Globus pallidus (tissue), 1 donor: Measurements from ENCODE around the gene ZNF697.
"Not testable (repeated sequence)": the region's sequence is repeated elsewhere in the genome, so short reads cannot be mapped to it uniquely, and the experiment has no call there.

ENCODE experiments used
- DNase-seq: peaks from one replicate; pipeline ENCODE4 v3.0.0-alpha.2; 2015; ENCODE audit warnings: low spot score

ZNF697 gene

DNA sequence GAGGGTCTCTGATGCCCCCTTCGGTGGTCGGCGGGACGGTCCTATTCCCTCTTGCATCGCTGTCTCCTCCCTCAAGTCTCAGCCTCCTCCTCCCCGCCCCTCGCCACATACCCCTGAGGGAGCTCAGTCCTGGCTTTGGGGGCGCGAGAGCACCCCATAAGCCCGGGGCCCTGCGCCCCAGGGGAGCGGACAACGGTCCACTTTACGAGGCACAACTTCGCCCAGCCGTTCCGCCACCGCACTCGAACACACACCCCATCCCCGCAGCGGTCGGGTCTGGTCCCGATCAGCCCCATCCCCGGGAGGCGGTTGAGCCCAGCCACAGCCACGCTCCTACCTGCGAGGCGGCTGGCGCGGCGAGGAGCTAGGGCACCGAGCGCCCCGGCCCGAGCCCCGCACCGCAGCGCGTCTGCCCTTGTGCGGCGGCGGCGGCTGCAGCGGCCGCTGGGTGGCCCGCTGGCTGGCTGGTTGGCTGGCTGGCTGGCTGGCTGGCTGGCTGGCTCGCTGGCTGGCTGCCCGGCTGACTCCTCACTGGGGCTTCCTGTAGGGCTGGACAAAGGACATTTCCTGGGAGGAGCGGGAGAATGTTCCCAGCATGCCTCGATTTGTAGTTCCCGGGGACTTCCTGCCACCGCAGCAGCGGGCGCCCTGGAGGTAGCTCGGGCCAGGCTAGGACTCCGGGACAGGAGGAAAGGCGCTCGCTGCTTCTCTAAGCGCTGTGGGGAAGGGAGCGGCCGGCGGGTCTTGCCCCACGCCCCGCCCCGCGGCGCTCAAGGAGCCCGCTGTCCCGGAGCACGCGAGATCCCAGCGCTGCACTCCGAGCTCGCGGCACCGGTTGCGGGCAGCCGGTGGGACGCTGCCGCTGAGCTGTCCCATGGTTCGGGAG is at the start of gene ZNF697:
ZNF697 (minus strand) TSS at position 533 of the 886 bp plus-strand sequence. CDS start 22,166 bp downstream, outside the sequence.
- DNase-seq = peak; percentile 98

- no peak for DNase-seq
These were observed 49.5 kb upstream of the ZNF697 start for GRCh38 chr1:119697598-119697997.

- not testable (repeated sequence) for DNase-seq
These were observed 48.8 kb upstream of the ZNF697 start for GRCh38 chr1:119696863-119697262.

- DNase-seq = no peak
These were observed 41.4 kb upstream of the ZNF697 start for GRCh38 chr1:119689511-119689910.

DNA sequence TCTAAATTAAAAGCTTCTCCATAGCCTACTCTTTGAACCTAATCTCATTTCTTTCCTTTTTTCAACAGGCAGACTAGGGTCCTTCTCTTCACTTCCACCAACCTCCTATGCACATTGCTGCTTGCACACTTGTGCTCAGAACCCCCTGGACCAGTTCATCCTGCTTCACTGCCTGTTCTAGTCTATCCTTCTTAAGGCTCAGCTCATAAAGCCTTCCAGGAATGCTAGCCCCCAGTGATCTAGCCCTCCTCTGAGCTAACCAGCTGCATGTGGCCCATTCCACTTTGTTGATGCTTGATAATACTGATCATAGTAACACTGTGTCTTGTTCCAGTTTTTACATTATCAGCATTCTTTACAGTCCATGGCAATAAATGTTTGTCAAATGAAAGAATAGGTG is 40.7 kb upstream of the ZNF697 start:
- no peak for DNase-seq

GRCh38 chr1:119687434-119688079 is 39.5 kb upstream of the ZNF697 start:
- no peak for DNase-seq

DNA sequence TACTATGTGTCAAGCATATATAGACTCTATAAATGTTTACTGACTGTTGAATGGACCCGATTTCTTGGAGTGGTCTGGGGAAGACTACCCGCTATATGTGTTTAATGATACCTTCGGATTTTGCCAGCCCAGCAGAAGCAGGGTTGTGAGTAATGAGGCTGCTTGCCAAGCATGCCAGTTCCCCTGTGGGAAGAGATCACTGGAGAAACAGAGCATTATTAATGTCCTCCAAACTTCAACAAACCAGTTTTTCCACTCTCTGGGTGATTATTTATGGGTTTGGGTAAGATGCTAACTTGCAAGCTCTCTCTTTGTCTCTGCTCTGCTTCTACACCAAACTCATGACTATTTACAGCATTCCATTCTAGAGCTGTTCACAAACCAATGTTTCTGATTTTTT is 38.6 kb upstream of the ZNF697 start:
- DNase-seq = no peak

DNA sequence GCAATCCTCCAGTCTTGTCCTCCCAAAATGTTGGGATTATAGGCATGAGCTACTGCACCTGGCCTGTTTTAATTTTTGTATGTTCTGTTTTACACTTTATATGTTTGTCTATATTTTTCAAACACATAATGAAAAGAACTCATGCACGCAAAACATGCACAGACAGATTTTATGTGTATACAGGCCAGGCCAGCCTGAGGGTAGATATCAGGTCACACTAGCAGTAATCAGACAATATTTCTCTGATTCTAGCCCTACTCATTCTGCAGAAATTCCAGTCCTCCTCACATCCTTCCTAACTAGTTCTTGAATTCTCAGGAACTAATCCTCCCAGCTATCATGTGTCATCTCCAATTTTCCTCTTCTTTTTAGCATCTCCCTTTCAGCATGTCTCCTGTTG is 35.8 kb upstream of the ZNF697 start:
- no peak for DNase-seq

DNA sequence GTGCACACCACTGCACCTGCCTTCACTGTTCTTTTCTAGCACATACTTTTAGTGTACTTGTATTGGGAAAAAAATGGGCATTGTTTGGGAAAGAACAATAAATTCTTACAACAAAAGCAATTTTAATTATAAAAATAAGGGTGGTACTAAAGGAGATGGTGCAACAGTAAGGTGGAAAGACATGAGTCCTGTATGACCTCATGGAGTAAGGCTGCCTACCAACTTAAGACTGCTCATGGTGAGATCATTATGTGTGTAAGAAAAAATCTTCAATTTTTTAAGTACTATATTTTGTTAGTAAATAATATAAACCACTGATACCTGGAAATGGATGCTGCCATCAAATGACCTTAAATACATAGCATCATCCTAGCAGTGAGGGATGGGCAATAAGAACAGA is 34.1 kb upstream of the ZNF697 start:
- DNase-seq = no peak

- no peak for DNase-seq
These were observed 33.5 kb upstream of the ZNF697 start for GRCh38 chr1:119681560-119681959.

- DNase-seq = no peak
These were observed 32.7 kb upstream of the ZNF697 start for GRCh38 chr1:119680723-119681122.

DNA sequence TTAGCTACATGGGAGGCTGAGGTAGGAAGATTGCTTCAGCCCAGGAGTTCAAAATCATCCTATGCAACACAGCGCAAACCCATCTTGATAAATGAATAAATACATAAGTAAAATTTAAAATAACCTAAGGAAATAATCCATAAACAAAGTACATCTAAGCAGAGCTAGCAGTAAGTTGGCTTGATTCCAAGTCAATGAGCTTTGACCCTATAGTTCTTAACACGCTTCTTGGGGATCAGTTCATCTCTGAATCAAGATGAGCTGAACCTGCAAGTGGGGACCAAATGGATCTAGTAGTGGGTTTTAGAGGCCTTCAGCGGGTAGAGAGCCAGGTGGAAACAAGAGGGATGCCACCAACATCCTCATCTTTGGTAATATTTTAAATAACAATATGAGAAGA is 32.1 kb upstream of the ZNF697 start:
- no peak for DNase-seq

DNA sequence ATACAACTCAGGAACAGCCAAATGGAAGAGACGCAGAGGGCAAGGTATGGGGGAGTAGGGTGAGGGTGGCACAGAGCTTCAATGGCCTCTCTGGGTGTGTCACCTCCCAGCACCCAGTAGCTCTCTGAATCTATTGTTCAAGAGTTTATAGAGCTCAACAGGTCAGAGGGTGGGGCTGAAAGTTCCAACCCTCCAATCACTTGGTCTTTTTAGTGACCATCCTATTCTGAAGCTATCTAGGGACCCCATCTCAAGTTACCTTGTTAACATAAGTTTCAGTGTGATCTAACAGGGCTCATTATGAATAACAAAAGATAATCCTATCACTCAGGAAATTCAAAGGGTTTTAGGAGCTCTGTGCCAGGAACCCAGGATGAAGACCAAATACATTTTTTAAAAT is 31.2 kb upstream of the ZNF697 start:
- DNase-seq = no peak

DNA sequence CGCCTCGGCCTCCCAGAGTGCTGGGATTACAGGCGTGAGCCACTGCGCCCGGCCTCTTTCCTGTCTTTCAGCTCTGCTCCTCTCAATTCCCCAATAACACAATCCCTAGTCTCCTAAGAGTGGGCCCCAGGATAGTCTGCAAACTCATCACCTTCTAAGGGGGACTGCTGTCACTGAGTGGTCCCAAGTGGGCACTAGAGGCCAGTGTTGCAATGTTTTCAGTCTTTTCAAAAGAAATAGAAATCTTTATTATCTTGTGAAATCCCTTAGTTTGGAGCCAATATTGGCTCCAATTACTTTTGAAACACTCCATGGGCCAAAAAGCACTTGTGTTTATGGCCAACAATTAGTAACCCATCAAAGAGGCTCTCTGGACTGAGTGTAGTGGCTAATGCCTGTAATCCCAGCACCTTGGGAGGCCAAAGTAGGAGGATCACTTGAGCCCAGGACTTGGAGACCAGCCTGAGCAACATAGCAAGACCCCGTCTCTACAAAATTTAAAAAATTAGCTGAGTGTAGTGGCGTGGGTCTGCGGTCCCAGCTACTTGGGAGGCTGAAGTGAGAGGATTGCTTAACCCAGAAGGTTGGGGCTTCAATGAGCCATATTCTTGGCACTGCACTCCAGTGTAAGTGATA is 28.6 kb upstream of the ZNF697 start:
- no peak for DNase-seq

- DNase-seq = peak; percentile 89
These were observed 27.6 kb upstream of the ZNF697 start for GRCh38 chr1:119675349-119676345.

DNA sequence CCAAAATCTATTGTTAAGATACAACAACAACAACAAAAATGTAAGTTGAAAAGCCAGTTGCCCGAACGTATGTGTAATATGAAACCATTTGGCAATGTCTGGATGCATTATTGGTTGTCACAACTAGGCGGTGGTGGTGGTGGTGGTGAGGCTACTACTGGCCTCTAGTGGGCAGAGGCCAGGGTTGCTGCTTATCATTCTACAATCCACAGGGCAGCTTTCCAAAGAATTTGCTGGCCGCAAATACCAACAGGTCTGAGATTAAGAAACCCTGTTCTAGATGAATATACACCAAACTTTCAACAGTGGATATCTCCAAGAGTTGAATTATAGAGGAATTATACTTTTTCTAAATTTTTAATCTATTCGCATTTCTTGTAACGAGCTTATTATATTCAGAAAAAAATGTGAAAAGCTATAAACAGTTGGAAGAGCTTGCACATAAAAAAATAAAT is 26.8 kb upstream of the ZNF697 start:
- peak; percentile 72 for DNase-seq

- no peak for DNase-seq
These were observed 26.1 kb upstream of the ZNF697 start for GRCh38 chr1:119674111-119674526.

DNA sequence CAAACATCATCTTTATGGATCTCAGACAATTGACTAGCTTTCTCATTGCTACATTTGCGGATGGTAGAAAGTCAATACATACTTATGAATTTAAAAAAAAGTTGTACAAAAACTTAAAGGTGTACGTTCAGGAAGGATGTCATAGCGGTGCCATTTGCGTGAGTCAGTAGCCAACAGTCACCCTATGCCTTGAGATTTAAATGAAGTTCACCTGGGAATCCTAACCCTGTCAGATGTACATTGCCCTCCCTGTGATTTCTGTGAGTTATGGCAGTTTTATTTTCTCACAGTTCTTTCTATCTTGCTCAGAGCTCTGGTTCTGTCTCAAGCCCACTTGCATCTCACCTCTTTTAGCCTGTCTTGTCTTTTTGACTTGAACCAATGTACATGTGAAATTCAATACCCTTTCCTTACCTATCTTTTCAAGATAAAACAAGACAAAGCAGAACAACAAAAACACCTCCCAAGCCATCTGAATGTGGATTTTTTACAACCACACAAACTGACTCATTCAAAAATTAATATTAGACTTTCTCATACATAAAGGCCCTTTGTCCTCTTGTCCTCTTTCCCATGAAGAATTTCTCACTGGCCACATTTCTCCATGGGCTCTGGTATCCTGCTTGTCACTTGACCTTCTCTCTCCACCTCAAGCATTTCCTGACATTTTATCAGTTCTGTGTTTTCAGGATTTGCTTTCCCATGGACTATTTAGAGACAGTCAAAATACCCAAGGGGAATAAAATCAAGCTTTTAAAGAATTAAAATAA is 25.3 kb upstream of the ZNF697 start:
- DNase-seq = no peak

DNA sequence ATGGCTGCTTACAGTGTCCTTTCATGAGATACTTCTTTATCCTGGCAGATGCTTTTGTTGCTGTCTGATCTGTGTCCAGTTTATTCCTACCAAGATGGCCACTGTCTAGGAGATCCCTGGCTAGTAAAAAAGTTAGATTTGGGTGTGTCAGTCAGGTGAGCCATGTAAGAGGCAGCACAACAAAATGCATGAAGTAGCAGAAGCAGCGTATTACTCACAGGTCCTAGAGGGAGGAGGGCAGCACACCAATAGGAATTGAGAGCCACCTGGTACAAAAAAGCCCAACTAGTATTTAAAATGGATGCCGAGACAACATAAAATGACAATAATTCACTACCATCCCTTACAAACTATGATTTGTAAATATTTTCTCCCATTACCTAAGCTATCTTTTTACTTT is 22.8 kb upstream of the ZNF697 start:
- DNase-seq = no peak

GRCh38 chr1:119667173-119667572 is 19.1 kb upstream of the ZNF697 start:
- DNase-seq = no peak

DNA sequence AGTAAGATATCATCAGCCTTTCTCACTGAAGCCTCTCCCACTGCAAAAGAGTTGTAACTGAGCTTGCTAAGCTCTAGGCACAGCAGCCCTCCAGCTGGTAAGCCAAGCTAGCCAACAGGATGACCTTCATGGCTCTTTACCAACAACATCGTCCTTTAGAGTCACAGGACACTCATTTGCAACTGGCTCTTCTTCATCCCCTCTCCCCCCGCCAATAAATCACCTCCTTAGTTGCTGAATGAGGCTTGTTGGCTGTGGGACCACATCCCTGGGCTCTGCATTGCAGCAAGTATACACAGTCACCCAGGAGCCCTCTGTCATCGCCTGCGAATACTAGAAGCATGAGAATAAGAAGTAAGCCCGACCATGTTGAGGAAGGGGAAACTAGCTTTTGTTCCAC is 16.0 kb upstream of the ZNF697 start:
- no peak for DNase-seq
